ENCODE measurements around the gene CAPN1. TPM values are rescaled to one million over a fixed set of nuclear protein-coding genes. Genes with fewer than 3 reads are reported as not detected.
"Not testable (repeated sequence)": the region's sequence is repeated elsewhere in the genome, so short reads cannot be mapped to it uniquely, and the experiment has no call there.

CAPN1 gene
- total and polyA plus RNA-seq, 2 donors = 31.9 to 104 TPM

DNA sequence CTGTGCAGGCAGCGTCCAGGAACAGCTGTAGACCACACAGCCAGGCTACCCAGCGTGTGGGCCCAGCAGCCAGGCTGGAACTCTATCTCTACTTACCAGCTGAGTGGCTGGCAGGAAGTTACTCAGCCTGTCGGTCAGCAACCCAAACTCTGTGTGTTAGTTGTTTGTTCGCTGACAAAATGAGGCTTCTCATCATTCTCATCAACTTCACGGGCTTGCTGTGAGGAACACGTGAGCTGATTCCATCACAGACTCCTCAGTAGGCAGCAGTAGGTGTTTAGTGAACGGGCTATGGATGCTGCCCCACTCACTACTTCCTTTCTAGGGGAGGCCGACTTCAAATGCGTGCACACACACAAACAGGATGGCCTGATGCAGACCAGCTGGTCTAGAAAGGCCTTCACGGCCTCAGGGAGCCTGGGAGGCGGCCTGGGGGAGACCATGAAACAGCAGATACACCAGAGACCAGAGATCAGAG is 12.5 kb upstream of the CAPN1 start:
- H3K4me1 ChIP-seq (ENCODE audit: control insufficient read depth in 2 of 2, insufficient read depth in 2 of 2, low read length in 2 of 2) = peaks cover 0 to 6% of the 10 kb centered on the region in 2 donors
- peak in 1 of 9 donors; percentile 10 for DNase-seq (ENCODE audit: low read depth in 6 of 9, low spot score in 9 of 9)
- 80% methylated on average over 11 of the region's 11 CpGs for WGBS
- H3K27ac ChIP-seq (ENCODE audit: low read depth in 1 of 2, low read length in 1 of 2) = peak overlapping the region in 1 of 2 donors; percentile 50
- H3K9me3 ChIP-seq (ENCODE audit: control insufficient read depth in 2 of 2, insufficient read depth in 1 of 2, low read length in 1 of 2) = no peaks in the 10 kb centered on the region
- H3K36me3 ChIP-seq (ENCODE audit: control insufficient read depth in 2 of 2, insufficient read depth in 2 of 2, low read length in 1 of 2) = no peaks in the 10 kb centered on the region
- no peaks in the 10 kb centered on the region for H3K27me3 ChIP-seq (ENCODE audit: control insufficient read depth in 2 of 2, insufficient read depth in 1 of 2, low read length in 1 of 2)
- H3K4me3 ChIP-seq (ENCODE audit: low read length in 2 of 2) = no peak overlapping the region

DNA sequence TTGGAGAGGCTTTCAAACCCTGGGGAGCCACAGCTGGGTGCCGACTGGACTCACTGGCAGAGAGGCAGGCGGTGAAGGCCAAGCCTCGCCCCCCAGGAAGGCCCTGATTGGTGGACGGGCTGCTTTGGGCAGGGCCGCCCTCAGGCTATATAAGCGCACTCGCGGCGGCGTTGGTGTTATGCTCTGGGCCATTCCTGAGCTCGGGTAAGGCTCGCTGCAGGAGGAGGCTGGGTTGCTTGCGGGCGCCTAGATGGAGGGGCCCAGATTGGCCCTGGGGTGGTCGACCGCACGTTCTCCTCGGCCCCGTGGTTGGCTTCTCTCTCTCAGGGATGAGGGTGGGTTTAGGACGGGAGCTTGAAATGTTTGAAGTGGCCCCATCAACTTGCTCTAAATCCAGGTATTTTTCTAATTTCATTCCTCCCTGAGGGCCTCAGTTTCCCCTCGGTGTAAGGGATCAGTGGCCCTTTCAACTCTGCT is 11.6 kb upstream of the CAPN1 start, which contains the start of gene SPDYC:
Gene SPDYC, plus strand, starts transcription at position 176 of the 477 bp plus-strand sequence. CDS start 1,125 bp downstream, outside the sequence.
- H3K4me1 ChIP-seq (ENCODE audit: control insufficient read depth in 2 of 2, insufficient read depth in 2 of 2, low read length in 2 of 2) = peaks cover 0 to 6% of the 10 kb centered on the region in 2 donors
- no peak within 1 kb of the TSS for H3K4me3 ChIP-seq (ENCODE audit: low read length in 2 of 2)
- DNase-seq (ENCODE audit: low read depth in 6 of 9, low spot score in 9 of 9) = no peak
- peak within 1 kb of the TSS in 1 of 2 donors; percentile 50 for H3K27ac ChIP-seq (ENCODE audit: low read depth in 1 of 2, low read length in 1 of 2)
- H3K9me3 ChIP-seq (ENCODE audit: control insufficient read depth in 2 of 2, insufficient read depth in 1 of 2, low read length in 1 of 2) = no peaks in the 10 kb centered on the region
- no peaks in the 10 kb centered on the region for H3K36me3 ChIP-seq (ENCODE audit: control insufficient read depth in 2 of 2, insufficient read depth in 2 of 2, low read length in 1 of 2)
- H3K27me3 ChIP-seq (ENCODE audit: control insufficient read depth in 2 of 2, insufficient read depth in 1 of 2, low read length in 1 of 2) = no peaks in the 10 kb centered on the region
- WGBS = 98% methylated on average over 21 of the region's 21 CpGs

DNA sequence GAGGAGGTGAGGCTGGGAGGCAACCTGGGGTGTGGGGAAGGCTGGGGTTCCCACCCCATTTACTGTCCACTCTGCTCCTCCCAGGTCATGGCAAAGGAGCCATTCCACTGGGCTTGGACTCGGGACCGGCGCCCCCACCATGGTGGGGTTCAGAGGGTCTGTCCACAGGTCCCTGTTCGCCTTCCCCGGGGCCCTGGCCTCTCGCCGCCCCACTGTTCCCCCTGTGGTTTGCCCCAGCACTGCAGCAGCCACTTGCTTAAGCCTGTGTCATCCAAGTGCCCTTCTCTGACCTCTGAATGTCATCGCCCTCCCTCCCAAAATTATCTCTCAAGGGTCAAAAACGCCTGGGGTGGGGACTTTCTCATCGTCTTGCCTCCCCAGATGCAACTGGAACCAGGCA is 9.1 kb upstream of the CAPN1 start:
- no peak overlapping the region for H3K27ac ChIP-seq (ENCODE audit: low read depth in 1 of 2, low read length in 1 of 2)
- no peaks in the 10 kb centered on the region for H3K27me3 ChIP-seq (ENCODE audit: control insufficient read depth in 2 of 2, insufficient read depth in 1 of 2, low read length in 1 of 2)
- no peak overlapping the region for H3K4me3 ChIP-seq (ENCODE audit: low read length in 2 of 2)
- H3K4me1 ChIP-seq (ENCODE audit: control insufficient read depth in 2 of 2, insufficient read depth in 2 of 2, low read length in 2 of 2) = peaks cover 0 to 6% of the 10 kb centered on the region in 2 donors
- no peaks in the 10 kb centered on the region for H3K36me3 ChIP-seq (ENCODE audit: control insufficient read depth in 2 of 2, insufficient read depth in 2 of 2, low read length in 1 of 2)
- H3K9me3 ChIP-seq (ENCODE audit: control insufficient read depth in 2 of 2, insufficient read depth in 1 of 2, low read length in 1 of 2) = no peaks in the 10 kb centered on the region
- DNase-seq (ENCODE audit: low read depth in 6 of 9, low spot score in 9 of 9) = no peak
- WGBS = 95% methylated on average over 10 of the region's 10 CpGs

DNA sequence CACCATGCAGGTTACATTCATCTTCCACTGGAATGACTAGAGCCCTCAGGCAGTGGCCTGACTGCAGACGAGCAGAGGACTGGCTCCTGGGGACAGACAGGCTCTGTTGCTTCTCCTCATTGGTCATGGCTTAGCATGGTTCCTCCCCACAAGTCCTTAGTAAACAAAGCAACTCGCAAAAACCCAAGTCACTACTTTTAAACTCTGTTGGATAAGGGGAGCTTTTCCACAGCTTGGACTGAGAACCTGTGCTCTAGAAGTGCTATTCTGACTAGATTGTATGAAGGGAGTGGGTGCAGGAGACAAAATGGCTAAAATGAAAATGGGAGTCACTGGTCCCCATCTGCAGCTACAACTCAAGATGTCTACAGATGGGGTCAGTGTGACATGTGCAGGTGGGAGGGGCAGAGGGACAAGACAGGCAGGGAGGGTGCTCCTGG is 7.1 kb upstream of the CAPN1 start:
- H3K4me3 ChIP-seq (ENCODE audit: low read length in 2 of 2); H3K4me1 ChIP-seq (ENCODE audit: control insufficient read depth in 2 of 2, insufficient read depth in 2 of 2, low read length in 2 of 2); H3K9me3 ChIP-seq (ENCODE audit: control insufficient read depth in 2 of 2, insufficient read depth in 1 of 2, low read length in 1 of 2); H3K27me3 ChIP-seq (ENCODE audit: control insufficient read depth in 2 of 2, insufficient read depth in 1 of 2, low read length in 1 of 2); DNase-seq (ENCODE audit: low read depth in 6 of 9, low spot score in 9 of 9); H3K27ac ChIP-seq (ENCODE audit: low read depth in 1 of 2, low read length in 1 of 2); H3K36me3 ChIP-seq (ENCODE audit: control insufficient read depth in 2 of 2, insufficient read depth in 2 of 2, low read length in 1 of 2): not testable (repeated sequence)
- 92% methylated on average over 2 of the region's 2 CpGs for WGBS

DNA sequence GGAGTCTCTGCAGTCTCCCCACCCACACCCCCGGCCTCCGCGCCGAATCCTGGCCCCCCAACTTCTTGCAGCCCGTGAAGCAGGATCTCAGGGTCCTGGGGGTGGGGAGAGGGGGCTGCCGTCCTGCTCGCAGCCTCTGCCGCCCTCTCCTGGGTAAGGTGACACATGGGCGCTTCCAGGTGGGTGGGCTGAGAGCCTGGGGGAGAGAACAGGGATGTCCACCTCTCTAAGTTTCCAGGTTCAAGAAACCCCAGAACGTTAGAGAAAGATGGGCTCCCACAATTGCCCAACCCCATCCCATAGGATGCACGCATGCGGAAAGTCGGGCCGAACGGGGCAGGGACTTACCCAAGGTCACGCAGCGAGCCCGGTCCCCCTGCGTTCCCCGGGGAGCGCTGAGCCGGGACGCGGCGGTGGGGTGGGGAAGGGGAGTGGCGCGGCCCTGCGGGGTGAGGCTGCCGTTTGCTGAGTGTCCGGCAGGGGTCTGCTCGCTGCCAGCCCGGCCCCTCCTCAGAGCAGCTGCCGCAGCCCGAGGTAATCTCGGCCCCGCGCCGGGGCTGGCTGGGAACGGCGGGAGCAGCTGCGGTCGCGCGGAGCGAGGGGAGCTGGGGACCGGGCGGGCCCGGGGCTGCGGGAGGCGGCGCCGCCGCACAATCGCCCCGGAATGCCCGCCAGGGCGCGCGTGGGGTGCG is 705 bp upstream of the CAPN1 start:
- DNase-seq (ENCODE audit: low read depth in 6 of 9, low spot score in 9 of 9) = peak in 6 of 9 donors; percentile 24 to 73 (median 44)
- Histone ChIP-seq H3K27me3 (ENCODE audit: control insufficient read depth in 2 of 2, insufficient read depth in 1 of 2, low read length in 1 of 2) (peaks cover 2 to 14% of the 10 kb centered on the region in 2 donors), H3K4me3 (ENCODE audit: low read length in 2 of 2) (peak overlapping the region; percentile 63 to 97), H3K9me3 (ENCODE audit: control insufficient read depth in 2 of 2, insufficient read depth in 1 of 2, low read length in 1 of 2) (no peaks in the 10 kb centered on the region), H3K4me1 (ENCODE audit: control insufficient read depth in 2 of 2, insufficient read depth in 2 of 2, low read length in 2 of 2) (peaks cover 13 to 28% of the 10 kb centered on the region in 2 donors), H3K36me3 (ENCODE audit: control insufficient read depth in 2 of 2, insufficient read depth in 2 of 2, low read length in 1 of 2) (peaks cover 8 to 12% of the 10 kb centered on the region in 2 donors), H3K27ac (ENCODE audit: low read depth in 1 of 2, low read length in 1 of 2) (peak overlapping the region in 1 of 2 donors; percentile 70)
- under 1% methylated on average over 60 of the region's 60 CpGs for WGBS

DNA sequence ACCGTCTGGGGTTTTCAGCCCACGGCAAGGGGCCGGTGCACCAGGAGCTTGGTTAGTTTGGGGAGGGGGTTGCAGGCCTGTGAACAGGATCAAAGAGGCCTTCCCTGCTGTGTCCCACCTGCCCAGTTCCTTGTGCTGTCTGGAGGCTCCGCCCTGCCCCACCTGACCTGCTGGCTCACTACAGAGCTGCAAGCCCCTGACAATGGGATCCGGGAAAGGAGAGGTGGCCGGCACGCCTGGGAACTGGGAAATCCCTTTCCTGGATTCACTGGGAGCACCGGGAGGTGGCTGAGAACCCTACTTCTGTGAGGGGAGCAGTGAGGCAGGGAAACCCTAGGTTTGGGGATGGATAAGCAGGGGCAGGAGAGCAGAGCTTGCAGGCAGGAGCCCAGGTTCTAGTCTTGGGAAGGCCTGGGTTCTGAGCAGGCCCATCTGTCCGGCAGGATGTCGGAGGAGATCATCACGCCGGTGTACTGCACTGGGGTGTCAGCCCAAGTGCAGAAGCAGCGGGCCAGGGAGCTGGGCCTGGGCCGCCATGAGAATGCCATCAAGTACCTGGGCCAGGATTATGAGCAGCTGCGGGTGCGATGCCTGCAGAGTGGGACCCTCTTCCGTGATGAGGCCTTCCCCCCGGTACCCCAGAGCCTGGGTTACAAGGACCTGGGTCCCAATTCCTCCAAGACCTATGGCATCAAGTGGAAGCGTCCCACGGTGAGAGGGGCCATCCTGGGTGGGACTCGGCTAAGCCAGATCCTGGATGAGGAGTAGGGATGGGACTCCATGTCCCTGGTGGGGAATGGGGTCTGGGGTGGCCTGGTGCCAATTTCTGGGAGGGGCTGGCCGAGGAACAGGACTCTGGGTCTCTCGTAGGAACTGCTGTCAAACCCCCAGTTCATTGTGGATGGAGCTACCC is 786 bp downstream of the CAPN1 start:
- H3K36me3 ChIP-seq (ENCODE audit: control insufficient read depth in 2 of 2, insufficient read depth in 2 of 2, low read length in 1 of 2) = peaks cover 21 to 27% of the 10 kb centered on the region in 2 donors
- H3K9me3 ChIP-seq (ENCODE audit: control insufficient read depth in 2 of 2, insufficient read depth in 1 of 2, low read length in 1 of 2) = no peaks in the 10 kb centered on the region
- peak overlapping the region; percentile 69 to 76 for H3K27ac ChIP-seq (ENCODE audit: low read depth in 1 of 2, low read length in 1 of 2)
- DNase-seq (ENCODE audit: low read depth in 6 of 9, low spot score in 9 of 9) = no peak
- peaks cover 2 to 14% of the 10 kb centered on the region in 2 donors for H3K27me3 ChIP-seq (ENCODE audit: control insufficient read depth in 2 of 2, insufficient read depth in 1 of 2, low read length in 1 of 2)
- H3K4me3 ChIP-seq (ENCODE audit: low read length in 2 of 2) = peak overlapping the region; percentile 63 to 97
- peaks cover 13 to 28% of the 10 kb centered on the region in 2 donors for H3K4me1 ChIP-seq (ENCODE audit: control insufficient read depth in 2 of 2, insufficient read depth in 2 of 2, low read length in 2 of 2)
- WGBS = 65% methylated on average over 23 of the region's 23 CpGs

DNA sequence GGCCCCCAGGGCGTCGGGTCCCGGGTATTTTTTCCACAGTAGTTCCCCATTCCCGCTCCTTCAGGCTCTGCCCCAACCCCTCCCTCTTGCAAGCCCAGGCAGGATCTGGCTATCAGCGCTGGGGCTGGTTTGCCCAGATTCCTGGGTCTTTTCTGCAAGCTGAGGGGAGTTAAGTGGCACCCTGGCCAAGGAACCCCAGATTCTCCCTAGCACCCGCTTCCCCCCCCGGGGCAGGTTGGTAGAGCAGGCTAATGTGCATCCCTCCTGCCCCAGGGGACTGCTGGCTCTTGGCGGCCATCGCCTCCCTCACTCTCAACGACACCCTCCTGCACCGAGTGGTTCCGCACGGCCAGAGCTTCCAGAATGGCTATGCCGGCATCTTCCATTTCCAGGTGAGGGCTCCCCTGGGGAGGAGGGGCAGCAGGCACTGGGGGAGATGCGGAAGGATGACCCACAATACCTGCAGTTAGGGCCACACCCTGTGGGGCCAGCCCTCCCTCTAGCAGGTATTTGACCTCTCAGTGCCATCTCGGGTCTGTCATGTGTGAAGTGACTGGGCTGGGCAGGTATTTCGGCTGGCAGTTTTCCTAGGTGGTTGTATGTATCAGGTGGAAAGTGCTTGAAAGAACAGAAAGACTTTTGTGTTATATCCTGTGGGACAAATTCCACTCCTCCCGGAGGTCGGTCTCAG is 1.6 kb downstream of the CAPN1 start:
- 93% methylated on average over 19 of the region's 19 CpGs for WGBS
- peaks cover 27 to 34% of the 10 kb centered on the region in 2 donors for H3K36me3 ChIP-seq (ENCODE audit: control insufficient read depth in 2 of 2, insufficient read depth in 2 of 2, low read length in 1 of 2)
- no peak overlapping the region for H3K4me3 ChIP-seq (ENCODE audit: low read length in 2 of 2)
- H3K27ac ChIP-seq (ENCODE audit: low read depth in 1 of 2, low read length in 1 of 2) = no peak overlapping the region
- peaks cover 13 to 28% of the 10 kb centered on the region in 2 donors for H3K4me1 ChIP-seq (ENCODE audit: control insufficient read depth in 2 of 2, insufficient read depth in 2 of 2, low read length in 2 of 2)
- DNase-seq (ENCODE audit: low read depth in 6 of 9, low spot score in 9 of 9) = peak in 1 of 9 donors; percentile 6
- H3K9me3 ChIP-seq (ENCODE audit: control insufficient read depth in 2 of 2, insufficient read depth in 1 of 2, low read length in 1 of 2) = no peaks in the 10 kb centered on the region
- H3K27me3 ChIP-seq (ENCODE audit: control insufficient read depth in 2 of 2, insufficient read depth in 1 of 2, low read length in 1 of 2) = peaks cover 2 to 14% of the 10 kb centered on the region in 2 donors

DNA sequence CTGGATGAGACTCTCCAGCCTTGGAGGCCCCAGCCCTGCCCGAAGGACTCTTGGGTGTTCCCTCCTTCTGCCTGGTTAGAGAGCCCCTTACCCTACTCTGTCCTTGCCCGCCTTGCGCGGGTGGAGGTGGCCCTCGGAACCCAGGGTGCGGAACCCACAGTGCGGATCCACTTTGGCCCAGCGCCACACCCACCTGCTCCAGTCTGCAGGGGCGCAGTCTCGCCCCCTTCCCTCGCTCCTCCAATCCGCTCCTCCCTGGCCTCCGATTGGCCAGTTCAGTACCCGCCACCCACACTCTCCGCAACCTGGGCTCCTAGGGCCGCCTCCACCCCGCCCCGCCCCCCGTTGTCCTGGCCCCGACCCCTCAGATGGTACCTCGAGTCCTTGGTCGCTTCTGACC is 2.4 kb downstream of the CAPN1 start:
- Histone ChIP-seq H3K36me3 (ENCODE audit: control insufficient read depth in 2 of 2, insufficient read depth in 2 of 2, low read length in 1 of 2) (peaks cover 35 to 42% of the 10 kb centered on the region in 2 donors), H3K27ac (ENCODE audit: low read depth in 1 of 2, low read length in 1 of 2) (no peak overlapping the region), H3K4me1 (ENCODE audit: control insufficient read depth in 2 of 2, insufficient read depth in 2 of 2, low read length in 2 of 2) (peaks cover 13 to 28% of the 10 kb centered on the region in 2 donors), H3K27me3 (ENCODE audit: control insufficient read depth in 2 of 2, insufficient read depth in 1 of 2, low read length in 1 of 2) (peaks cover 2 to 14% of the 10 kb centered on the region in 2 donors), H3K4me3 (ENCODE audit: low read length in 2 of 2) (no peak overlapping the region), H3K9me3 (ENCODE audit: control insufficient read depth in 2 of 2, insufficient read depth in 1 of 2, low read length in 1 of 2) (no peaks in the 10 kb centered on the region)
- DNase-seq (ENCODE audit: low read depth in 6 of 9, low spot score in 9 of 9) = no peak
- 97% methylated on average over 22 of the region's 22 CpGs for WGBS

Data from thymus (tissue), 11 donors.